Mesothelial cell of epicardium (in vitro differentiated cells): ENCODE measurements around the gene SMOC2. TPM values are rescaled to one million over a fixed set of nuclear protein-coding genes. Genes with fewer than 3 reads are reported as not detected.

Experiments used
- DNase-seq, 2 experiments: peaks; one replicate each; pipeline ENCODE4 v3.0.0; 2021; ENCODE audit warnings: low spot score in 2 of 2; ENCODE audit not compliant: unreplicated experiment in 2 of 2
- H3K27ac Mint-ChIP-seq: 2 replicates; pipeline ENCODE4 v1.8.0; 2021; ENCODE audit warnings: mixed read lengths
- H3K27me3 Mint-ChIP-seq: 2 replicates; pipeline ENCODE4 v1.8.0; 2021; ENCODE audit warnings: low read depth, mixed read lengths
- H3K36me3 Mint-ChIP-seq: 2 replicates; pipeline ENCODE4 v1.8.0; 2021; ENCODE audit warnings: mixed read lengths
- H3K4me1 Mint-ChIP-seq: 2 replicates; pipeline ENCODE4 v1.8.0; 2021; ENCODE audit warnings: mixed read lengths
- H3K4me3 Mint-ChIP-seq: 2 replicates; pipeline ENCODE4 v1.8.0; 2021; ENCODE audit warnings: mild to moderate bottlenecking, moderate library complexity, mixed read lengths
- H3K9me3 Mint-ChIP-seq: 2 replicates; pipeline ENCODE4 v1.8.0; 2021; ENCODE audit warnings: mixed read lengths
- CTCF ChIP-seq: fragments of 200-600 bp; sonication (generic); IDR thresholded peaks from one replicate; pipeline ENCODE4 v1.5.0; 2021; ENCODE audit warnings: antibody characterized with exemption; ENCODE audit not compliant: unreplicated experiment
- total RNA-seq: library from RNA; stranded (reverse); gene quantifications from 3 replicates; pipeline ENCODE4 v1.2.1, GENCODE V29; 2021

The SMOC2 gene
- total RNA-seq, 1 donor from 2014 or later: 4.4 TPM

GRCh38 chr6:168618546-168619315 lies 177.7 kb downstream of the SMOC2 start:
- Mint-ChIP-seq H3K36me3 (no peaks in the 10 kb centered on the region), H3K27ac (no peak overlapping the region), H3K4me1 (peaks cover 32% of the 10 kb centered on the region), H3K27me3 (no peaks in the 10 kb centered on the region), H3K9me3 (peaks cover 11% of the 10 kb centered on the region), H3K4me3 (no peak overlapping the region)
- no peak for TF ChIP-seq CTCF
- DNase-seq: no peak

GRCh38 chr6:168619560-168620314 lies 178.8 kb downstream of the SMOC2 start:
- Mint-ChIP-seq H3K27ac (peak overlapping the region; percentile 48), H3K36me3 (no peaks in the 10 kb centered on the region), H3K4me1 (peaks cover 32% of the 10 kb centered on the region), H3K9me3 (peaks cover 11% of the 10 kb centered on the region), H3K4me3 (no peak overlapping the region), H3K27me3 (no peaks in the 10 kb centered on the region)
- DNase-seq: no peak
- TF ChIP-seq CTCF: no peak

GRCh38 chr6:168620578-168620977 lies 179.6 kb downstream of the SMOC2 start:
- H3K36me3 Mint-ChIP-seq: no peaks in the 10 kb centered on the region
- no peaks in the 10 kb centered on the region for H3K27me3 Mint-ChIP-seq
- peaks cover 34% of the 10 kb centered on the region for H3K4me1 Mint-ChIP-seq
- H3K27ac Mint-ChIP-seq: peak overlapping the region; percentile 47
- H3K9me3 Mint-ChIP-seq: peaks cover 9% of the 10 kb centered on the region
- no peak for TF ChIP-seq CTCF
- DNase-seq: no peak
- H3K4me3 Mint-ChIP-seq: no peak overlapping the region

GRCh38 chr6:168623736-168624135 lies 182.8 kb downstream of the SMOC2 start:
- H3K36me3 Mint-ChIP-seq: no peaks in the 10 kb centered on the region
- H3K4me3 Mint-ChIP-seq: no peak overlapping the region
- H3K9me3 Mint-ChIP-seq: peaks cover 7% of the 10 kb centered on the region
- H3K4me1 Mint-ChIP-seq: peaks cover 46% of the 10 kb centered on the region
- no peak for DNase-seq
- no peaks in the 10 kb centered on the region for H3K27me3 Mint-ChIP-seq
- H3K27ac Mint-ChIP-seq: no peak overlapping the region
- TF ChIP-seq CTCF: no peak

GRCh38 chr6:168624540-168624939 lies 183.6 kb downstream of the SMOC2 start:
- no peak for DNase-seq
- TF ChIP-seq CTCF: no peak
- H3K27ac Mint-ChIP-seq: no peak overlapping the region
- H3K4me1 Mint-ChIP-seq: peaks cover 40% of the 10 kb centered on the region
- H3K9me3 Mint-ChIP-seq: peaks cover 7% of the 10 kb centered on the region
- no peaks in the 10 kb centered on the region for H3K27me3 Mint-ChIP-seq
- no peak overlapping the region for H3K4me3 Mint-ChIP-seq
- H3K36me3 Mint-ChIP-seq: no peaks in the 10 kb centered on the region
